Erythroblast (primary cell): ENCODE measurements around the gene CASZ1.

Experiments
- GATA1 ChIP-seq: IDR thresholded peaks from 2 replicates; pipeline ENCODE4 v1.6.1; 2011; ENCODE audit warnings: low read depth, mild to moderate bottlenecking, control low read depth, low read length, moderate library complexity
- POLR2A ChIP-seq: IDR thresholded peaks from 2 replicates; pipeline ENCODE4 v1.6.1; 2011; ENCODE audit warnings: mild to moderate bottlenecking, low read length

- no peak for TF ChIP-seq POLR2A
- no peak for TF ChIP-seq GATA1
Measured at GRCh38 chr1:10759413-10760200, 36.8 kb downstream of the CASZ1 start.
